Muscle of back (tissue), 11 donors: Measurements from ENCODE around the gene AK5. TPM values are rescaled to one million over a fixed set of nuclear protein-coding genes. Genes with fewer than 3 reads are reported as not detected.
"Not testable (repeated sequence)": the region's sequence is repeated elsewhere in the genome, so short reads cannot be mapped to it uniquely, and the experiment has no call there.

Experiments
- DNase-seq, 3 donors: peaks; one replicate each; pipeline versions ENCODE4 v3.0.0 to v3.0.0-alpha.2; 2013
- polyA plus RNA-seq, 10 donors: library from polyadenylated mRNA; unstranded; fragments of 120-200 nt; gene quantifications; one replicate each; pipeline ENCODE4 v1.2.1, GENCODE V29; 2013; ENCODE audit not compliant: insufficient read length in 10 of 10

AK5 gene
- polyA plus RNA-seq, 10 donors = 5.4 to 10.9 (median 8.9) TPM

GRCh38 chr1:77283701-77284425 lies 2.0 kb downstream of the AK5 start:
- DNase-seq = no peak

- no peak for DNase-seq
These were observed 5.7 kb downstream of the AK5 start for GRCh38 chr1:77287535-77287934.

GRCh38 chr1:77288275-77288674 lies 6.5 kb downstream of the AK5 start:
- DNase-seq = no peak

GRCh38 chr1:77290576-77290975 lies 8.8 kb downstream of the AK5 start:
- no peak for DNase-seq

DNA sequence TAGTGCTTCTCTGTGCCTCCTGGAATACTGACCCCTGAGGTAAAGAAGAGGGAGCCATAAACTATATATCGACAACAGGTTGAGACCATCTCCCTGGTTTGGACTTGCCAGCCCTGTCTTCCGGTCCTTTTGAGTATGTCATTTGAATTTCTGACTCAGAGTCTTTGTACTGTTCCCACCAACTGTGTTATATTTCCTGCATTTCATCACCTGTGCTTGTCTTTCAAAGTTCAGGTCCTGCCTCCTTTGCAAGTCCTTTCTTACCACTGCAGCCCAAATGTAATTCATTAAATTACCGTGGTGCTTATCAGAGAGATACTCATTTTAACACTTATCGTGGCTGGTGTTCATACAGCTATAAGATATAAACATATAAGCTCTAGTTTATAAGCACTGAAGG lies 10.7 kb downstream of the AK5 start:
- DNase-seq = no peak

DNA sequence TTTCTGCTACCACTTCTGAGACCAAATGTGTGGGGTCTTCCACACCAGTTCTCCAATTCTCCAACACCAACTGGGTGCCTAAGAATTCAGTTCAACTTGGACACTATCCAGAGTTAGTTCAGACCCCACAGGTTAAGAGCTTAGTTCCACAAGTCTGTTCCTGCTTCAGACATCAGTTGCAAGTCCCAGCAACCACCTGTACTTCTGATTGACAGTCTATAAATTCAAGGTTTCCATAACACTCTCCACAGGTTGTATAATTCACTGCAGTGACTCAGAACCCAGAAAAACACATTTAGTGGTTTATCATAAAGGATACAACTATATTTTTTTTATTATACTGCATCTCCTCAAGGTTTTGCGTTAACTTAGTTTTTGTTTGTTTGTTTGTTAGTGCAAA lies 18.7 kb downstream of the AK5 start:
- no peak for DNase-seq

DNA sequence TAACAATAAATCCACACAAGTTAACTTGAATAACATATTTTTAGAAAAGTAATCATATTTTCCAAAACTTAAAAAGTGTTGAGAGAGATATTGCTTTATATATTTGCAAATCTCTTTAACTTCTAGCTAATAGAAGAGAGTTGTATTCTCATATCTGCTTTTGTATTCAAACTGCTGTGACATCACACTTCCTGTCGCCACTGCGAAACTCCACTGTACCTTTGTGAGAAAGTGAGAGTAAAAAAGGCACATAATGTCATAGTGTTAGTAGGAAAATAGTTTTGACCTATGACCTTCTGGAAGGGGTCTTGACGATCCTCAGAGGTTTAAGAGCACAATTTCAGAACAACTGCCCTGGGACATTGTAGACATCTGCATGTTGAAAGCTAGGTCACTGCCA lies 21.6 kb downstream of the AK5 start:
- DNase-seq = peak in 1 of 3 donors; percentile 7

GRCh38 chr1:77308889-77309621 lies 27.2 kb downstream of the AK5 start:
- no peak for DNase-seq

GRCh38 chr1:77310924-77311323 lies 29.1 kb downstream of the AK5 start:
- no peak for DNase-seq

GRCh38 chr1:77312364-77312763 lies 30.5 kb downstream of the AK5 start:
- not testable (repeated sequence) for DNase-seq

DNA sequence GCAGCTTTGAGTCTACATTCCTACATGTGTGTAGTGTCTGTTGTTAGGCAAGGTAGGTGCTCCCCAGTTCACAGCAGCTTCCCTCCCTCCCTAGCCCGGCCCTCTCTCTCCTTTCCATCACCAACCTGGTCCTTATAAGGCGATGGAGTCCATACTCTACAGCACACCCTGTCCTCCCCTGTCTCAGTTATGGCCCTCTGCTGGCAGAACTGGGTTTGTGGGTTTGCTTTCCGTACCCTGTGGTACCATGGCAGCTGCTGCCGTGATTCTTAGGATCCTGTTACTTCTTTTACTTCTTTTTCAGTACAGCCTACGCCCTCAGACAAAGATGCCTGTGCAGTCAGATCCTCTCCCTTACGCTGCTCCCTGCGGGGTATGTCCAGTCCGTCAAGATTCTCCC lies 31.7 kb downstream of the AK5 start:
- no peak for DNase-seq

- DNase-seq = peak in 1 of 3 donors; percentile 11
These were observed 34.2 kb downstream of the AK5 start for GRCh38 chr1:77316006-77316405.

- DNase-seq = no peak
These were observed 35.1 kb downstream of the AK5 start for GRCh38 chr1:77316966-77317365.

DNA sequence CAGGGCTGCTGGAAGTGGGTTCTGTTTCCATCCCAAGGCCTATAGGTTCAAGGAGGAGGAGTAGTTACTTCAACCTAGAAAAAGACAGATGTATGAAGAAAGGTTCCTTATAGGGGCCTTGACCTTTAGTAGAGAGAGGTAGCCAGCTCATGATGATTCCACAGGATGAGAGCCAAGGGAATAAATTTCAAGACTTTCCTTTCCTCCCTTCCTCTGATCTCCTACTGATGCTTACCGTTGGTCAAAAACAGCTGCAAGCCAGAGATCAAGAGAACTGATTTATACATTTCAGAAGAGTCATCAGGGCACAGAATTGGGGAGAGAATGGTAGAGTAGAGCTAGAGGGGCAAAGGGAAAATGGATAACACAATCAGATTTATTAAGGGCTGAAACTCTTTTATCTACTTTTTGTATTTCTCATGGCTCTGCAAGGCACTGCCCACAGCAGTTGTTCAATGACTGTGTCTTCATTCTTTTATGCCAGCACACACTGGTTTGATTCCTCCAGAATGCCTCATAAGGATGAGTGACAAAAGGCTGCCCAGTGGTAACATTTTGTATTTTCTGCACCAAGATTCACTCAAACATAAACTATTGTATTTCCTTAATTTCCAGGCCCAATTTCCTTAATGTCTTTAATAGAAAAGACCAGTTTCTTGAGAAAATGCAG lies 37.4 kb downstream of the AK5 start:
- DNase-seq = no peak

- DNase-seq = peak in 1 of 3 donors; percentile 82
These were observed 40.5 kb downstream of the AK5 start for GRCh38 chr1:77322061-77322900.

- DNase-seq = no peak
These were observed 51.7 kb downstream of the AK5 start for GRCh38 chr1:77333501-77333900.

DNA sequence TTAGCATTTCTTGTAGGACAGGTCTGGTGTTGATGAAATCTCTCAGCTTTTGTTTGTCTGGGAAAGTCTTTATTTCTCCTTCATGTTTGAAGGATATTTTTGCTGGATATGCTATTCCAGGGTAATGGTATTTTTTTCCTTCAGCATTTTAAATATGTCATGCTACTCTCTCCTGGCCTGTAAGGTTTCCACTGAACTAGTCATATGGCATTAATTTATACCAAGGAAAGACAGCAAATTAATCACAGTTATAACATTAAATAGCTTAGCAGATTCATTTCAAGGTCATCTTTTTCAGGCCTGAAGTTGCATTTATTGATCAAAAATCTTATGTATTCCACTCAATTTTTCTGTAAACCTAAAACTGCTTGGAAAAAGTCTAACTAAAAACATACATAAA lies 54.9 kb downstream of the AK5 start:
- no peak for DNase-seq

GRCh38 chr1:77339326-77339725 lies 57.5 kb downstream of the AK5 start:
- no peak for DNase-seq

DNA sequence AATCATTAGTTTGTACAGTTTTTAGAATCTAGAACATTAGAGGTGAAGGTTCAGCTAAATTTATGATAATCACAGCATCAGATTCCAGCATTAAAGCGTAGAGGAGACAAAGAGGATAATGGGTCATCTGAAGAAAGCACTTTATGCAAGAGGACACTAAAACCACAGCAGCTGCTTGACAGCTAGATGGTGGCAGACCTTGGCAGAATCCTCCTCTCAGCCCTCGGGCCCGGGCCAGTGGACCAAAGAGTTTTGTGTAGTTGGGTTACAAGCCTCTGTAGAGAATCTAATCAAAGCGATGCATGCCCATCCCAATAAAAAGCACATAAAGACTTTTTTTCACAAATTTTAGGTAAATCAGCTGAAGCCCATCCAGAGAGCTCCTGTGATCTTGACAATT lies 59.4 kb downstream of the AK5 start:
- no peak for DNase-seq

- no peak for DNase-seq
These were observed 60.9 kb downstream of the AK5 start for GRCh38 chr1:77342745-77343144.

- DNase-seq = peak in 1 of 3 donors; percentile 83
These were observed 65.8 kb downstream of the AK5 start for GRCh38 chr1:77347646-77348045.

DNA sequence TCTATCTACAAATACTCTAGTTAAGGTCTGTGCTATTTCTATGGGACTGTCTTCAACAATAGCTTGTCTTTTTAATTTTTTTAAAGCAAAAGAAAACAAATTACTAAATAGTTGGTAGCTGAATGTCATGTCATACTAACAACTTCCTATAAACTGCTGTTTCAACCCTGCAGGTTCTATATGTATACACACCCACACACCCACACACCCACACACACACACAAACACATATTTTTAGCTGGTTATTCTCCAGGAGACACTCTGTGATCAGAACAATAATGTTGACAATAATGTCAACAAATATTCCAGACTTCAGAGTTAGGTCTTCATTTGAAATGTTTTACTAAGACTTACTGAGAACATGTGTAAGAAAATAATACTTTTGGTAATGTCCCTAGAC lies 66.7 kb downstream of the AK5 start:
- DNase-seq = no peak
